Brain microvascular endothelial cell (primary cell): Measurements from ENCODE around the gene LCORL.

ENCODE experiments used
- DNase-seq: peaks from one replicate; pipeline ENCODE4 v3.0.0-alpha.2; 2020
- H3K27ac ChIP-seq: fragments of 250-450 bp; sonication (Bioruptor Pico); 2 replicates; pipeline ENCODE4 v1.5.1; 2020; ENCODE audit warnings: mild to moderate bottlenecking, moderate library complexity
- H3K27me3 ChIP-seq: fragments of 250-450 bp; sonication (Bioruptor Pico); replicated peaks from 2 replicates; pipeline ENCODE4 v1.5.1; 2020; ENCODE audit warnings: mild to moderate bottlenecking
- H3K36me3 ChIP-seq: fragments of 250-450 bp; sonication (Bioruptor Pico); replicated peaks from 2 replicates; pipeline ENCODE4 v1.5.1; 2020; ENCODE audit warnings: mild to moderate bottlenecking
- H3K4me3 ChIP-seq: 2 replicates; pipeline ENCODE4 v1.5.1; 2011; ENCODE audit warnings: low read depth, mild to moderate bottlenecking, control low read depth, low read length, moderate library complexity
- in situ Hi-C: cut with HindIII; loops from 2 replicates; pipeline ENCODE4 v1.10.0; 2017; ENCODE audit warnings: low sequenced_read_pairs, low pct_ligation_motif_present
- TF ChIP-seq, protein P1 (sequence below): IDR thresholded peaks from 2 replicates; pipeline ENCODE4 v1.5.1; 2011; ENCODE audit warnings: low read depth, mild to moderate bottlenecking, moderate library complexity, low read length, control low read depth, inconsistent platforms; ENCODE audit errors: missing control alignments

LCORL gene

DNA sequence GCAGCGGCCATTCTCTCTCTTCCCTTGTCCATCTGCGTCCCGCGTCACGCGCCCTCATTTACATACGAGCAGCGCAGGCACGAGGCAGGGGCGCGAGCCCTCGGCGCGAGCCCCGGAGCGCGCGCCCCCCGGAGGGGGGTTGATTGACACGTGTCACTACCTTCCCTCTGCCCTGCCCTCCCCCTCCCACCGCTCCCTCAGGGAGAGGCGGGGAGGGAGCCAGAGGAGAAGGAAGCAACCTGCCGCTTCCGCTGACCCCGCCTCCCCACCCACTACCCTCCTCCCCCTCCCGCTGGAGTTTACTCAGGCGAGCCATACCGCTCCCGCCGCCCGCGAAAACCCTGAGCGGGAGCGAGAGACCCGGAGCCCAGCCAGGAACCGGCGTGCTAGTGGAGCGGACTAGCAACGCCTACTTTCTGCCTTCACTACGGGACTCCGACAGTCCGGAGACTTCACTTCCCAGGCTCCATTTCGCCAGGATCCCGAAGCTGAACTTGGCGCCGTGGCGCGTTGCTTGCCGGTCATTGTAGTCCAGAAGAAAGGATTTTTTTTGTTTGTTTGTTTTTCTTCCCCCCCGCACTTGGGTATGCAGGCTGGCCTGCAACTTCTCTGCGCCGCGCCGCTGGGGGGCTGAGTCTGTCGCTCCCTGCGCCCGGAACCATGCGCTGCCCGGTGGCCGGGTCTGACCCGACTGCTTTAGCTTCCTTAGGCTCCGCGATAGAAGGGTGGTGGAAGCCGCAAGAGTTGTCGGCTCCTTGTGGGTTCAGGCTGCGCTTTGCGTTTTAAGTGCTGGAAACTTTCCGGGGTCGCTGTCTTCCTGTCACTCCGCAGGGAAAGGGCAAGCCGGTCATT is at the start of gene LCORL:
TSS of gene LCORL (minus strand) at position 36 of the 852 bp plus-strand sequence. CDS start at position 32, 4 bp downstream.
- Histone ChIP-seq H3K4me3 (peak within 1 kb of the TSS; percentile 90), H3K27me3 (no peaks in the 10 kb centered on the region), H3K27ac (peak within 1 kb of the TSS; percentile 68), H3K36me3 (no peaks in the 10 kb centered on the region)
- DNase-seq, result peak; percentile 96
- in situ Hi-C loops, result no loop called here
- TF ChIP-seq, protein P1, sequence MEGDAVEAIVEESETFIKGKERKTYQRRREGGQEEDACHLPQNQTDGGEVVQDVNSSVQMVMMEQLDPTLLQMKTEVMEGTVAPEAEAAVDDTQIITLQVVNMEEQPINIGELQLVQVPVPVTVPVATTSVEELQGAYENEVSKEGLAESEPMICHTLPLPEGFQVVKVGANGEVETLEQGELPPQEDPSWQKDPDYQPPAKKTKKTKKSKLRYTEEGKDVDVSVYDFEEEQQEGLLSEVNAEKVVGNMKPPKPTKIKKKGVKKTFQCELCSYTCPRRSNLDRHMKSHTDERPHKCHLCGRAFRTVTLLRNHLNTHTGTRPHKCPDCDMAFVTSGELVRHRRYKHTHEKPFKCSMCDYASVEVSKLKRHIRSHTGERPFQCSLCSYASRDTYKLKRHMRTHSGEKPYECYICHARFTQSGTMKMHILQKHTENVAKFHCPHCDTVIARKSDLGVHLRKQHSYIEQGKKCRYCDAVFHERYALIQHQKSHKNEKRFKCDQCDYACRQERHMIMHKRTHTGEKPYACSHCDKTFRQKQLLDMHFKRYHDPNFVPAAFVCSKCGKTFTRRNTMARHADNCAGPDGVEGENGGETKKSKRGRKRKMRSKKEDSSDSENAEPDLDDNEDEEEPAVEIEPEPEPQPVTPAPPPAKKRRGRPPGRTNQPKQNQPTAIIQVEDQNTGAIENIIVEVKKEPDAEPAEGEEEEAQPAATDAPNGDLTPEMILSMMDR, result peak; percentile 4

DNA sequence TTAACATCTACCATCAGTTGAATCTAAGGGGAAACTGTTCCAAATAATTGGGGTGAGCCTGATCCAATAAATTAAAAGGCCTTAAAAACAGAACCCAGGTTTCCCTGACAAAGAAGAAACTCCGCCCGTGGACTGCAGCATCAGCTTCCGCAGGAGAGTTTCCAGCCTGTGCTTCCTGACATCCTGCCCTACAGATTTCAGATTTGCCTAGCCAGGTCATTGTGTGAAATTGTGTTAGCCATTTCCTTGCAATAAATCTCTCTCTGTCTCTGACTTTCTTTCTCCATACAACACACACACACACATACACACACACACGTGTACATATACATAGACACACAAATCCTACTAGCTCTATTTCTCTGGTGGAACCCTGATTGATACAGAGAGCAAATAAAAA is 48.3 kb upstream of the LCORL start:
- Histone ChIP-seq H3K27me3 (no peaks in the 10 kb centered on the region), H3K27ac (no peak overlapping the region), H3K36me3 (no peaks in the 10 kb centered on the region), H3K4me3 (no peak overlapping the region)
- no peak for DNase-seq
- in situ Hi-C loops, result no loop called here
- TF ChIP-seq, protein P1, result no peak

DNA sequence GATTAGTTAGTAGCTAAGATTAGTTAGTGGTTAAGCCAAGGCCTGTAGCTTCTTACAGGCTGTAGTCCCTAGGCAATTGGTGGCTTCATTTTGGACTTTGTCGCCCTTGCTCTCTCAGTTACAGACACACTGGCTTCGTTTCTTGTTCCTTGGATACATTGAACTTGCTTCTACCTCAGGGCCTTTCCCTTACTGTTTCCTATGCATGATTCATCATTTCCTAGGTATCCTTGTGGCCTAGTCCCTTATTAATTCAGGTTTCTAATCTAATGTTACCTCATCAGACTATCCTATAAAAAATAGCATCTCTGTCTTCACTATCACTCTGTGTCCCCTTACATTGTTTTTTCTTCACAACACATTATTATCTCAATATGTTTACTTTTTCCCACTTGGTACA is 45.5 kb upstream of the LCORL start:
- Histone ChIP-seq H3K27ac (no peak overlapping the region), H3K27me3 (no peaks in the 10 kb centered on the region), H3K36me3 (no peaks in the 10 kb centered on the region), H3K4me3 (no peak overlapping the region)
- in situ Hi-C loops, result no loop called here
- DNase-seq, result no peak
- TF ChIP-seq, protein P1, result no peak

DNA sequence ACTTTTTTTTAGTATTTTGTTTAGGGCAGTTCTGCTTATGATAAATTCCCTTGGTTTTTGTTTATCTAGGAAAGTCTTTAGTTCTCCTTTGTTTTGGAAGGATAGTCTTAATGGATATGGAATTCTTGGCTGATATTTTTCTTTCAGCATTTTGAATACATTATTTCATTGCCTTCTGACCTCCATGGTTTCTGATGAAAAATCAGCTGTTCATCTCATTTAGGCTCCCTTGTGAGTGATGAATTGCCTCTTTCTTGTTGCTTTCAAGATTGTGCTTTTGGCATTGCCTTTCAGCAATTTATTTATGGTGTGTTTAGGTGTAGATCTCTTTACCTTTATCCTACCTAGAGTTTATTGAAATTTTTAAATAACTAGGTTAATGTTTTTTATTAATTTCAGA is 41.5 kb upstream of the LCORL start:
- Histone ChIP-seq H3K27me3 (no peaks in the 10 kb centered on the region), H3K27ac (no peak overlapping the region), H3K4me3 (no peak overlapping the region), H3K36me3 (no peaks in the 10 kb centered on the region)
- in situ Hi-C loops, result no loop called here
- TF ChIP-seq, protein P1, result no peak
- DNase-seq, result no peak

DNA sequence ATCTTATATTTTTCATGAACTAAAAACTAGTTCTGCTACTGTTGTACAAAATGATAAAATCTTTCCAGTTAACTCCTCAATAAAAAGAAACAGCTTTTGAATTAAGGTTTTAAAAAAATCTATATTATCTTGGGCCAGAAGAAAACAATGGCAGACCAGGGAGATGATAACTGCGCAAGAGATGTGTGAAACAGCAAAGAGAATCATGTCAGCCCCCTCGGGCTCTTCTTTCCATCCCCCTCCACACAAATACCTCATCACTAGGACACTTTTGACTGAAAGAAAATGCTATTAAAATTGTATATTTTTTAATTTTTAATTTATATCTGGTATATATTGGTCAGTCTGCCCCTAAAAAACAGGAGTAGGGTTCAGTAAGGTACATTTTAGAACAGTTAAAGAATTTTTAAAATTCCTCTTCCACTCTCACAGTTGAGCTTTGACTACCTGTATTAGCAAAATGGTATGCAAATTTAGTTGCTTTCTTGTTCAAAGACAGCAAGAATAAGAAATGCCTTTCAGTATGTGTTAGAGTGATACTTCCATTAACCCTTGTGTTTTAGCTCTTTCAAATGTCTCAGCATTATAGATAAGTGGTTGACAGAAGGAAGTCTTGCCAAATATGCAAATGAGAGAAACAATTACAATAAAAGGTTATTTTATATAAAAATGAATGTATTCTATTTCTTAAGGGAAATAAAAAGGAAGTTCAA is 36.4 kb upstream of the LCORL start:
- DNase-seq, result no peak
- no peak overlapping the region for H3K4me3 ChIP-seq
- no peaks in the 10 kb centered on the region for H3K27me3 ChIP-seq
- no peaks in the 10 kb centered on the region for H3K36me3 ChIP-seq
- TF ChIP-seq, protein P1, result no peak
- H3K27ac ChIP-seq, result no peak overlapping the region
- in situ Hi-C loops, result no loop called here
